ENCODE data around the gene ABCA9.

Gene ABCA9

DNA sequence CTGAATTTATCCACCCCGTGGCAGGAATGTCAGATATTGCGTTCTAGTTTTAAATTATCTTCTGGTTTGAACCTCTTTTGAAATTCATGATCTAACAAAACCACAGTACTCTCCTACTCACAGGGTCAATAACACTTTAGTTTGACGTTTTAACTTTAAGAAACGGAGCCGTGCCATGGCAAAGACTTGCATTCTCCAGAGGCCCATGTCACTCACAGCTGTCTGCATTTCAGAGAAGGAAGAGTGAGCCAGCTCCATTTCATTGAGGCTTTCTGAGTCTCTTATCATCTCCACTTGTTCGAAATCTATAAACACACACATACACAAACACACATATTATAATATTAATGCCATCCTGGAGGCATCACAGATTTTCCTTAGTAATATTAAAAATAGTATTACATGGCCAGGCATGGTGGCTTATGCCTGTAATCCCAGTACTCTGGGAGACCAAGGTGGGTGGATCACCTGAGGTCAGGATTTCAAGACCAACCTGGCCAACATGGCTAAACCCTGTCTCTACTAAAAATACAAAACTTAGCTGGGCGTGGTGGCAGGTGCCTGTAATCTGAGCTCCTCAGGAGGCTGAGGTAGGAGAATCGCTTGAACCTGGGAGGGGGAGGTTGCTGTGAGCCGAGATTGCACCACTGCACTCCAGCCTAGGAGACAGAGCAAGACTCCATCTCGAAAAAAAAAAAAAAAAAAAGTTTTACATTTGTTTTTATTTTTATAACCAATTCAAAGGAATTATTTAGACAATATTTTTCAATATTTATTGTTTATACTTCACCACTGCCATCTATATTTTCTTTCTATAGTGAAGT lies 45.4 kb upstream of the ABCA9 start (continued):
- TF ChIP-seq ZNF830 (tag by site-specific recombination; IDR thresholded peaks at IDR 0.05; ENCODE audit: low read depth) (no peak), ZNF292 (tag by site-specific recombination; IDR thresholded peaks at IDR 0.05; ENCODE audit: borderline replicate concordance, low read depth) (no peak), SP2 (tag by site-specific recombination; IDR thresholded peaks at IDR 0.05) (no peak), ZNF677 (tag by site-specific recombination; IDR thresholded peaks at IDR 0.05) (no peak), SALL2 (tag by site-specific recombination; IDR thresholded peaks at IDR 0.05; ENCODE audit: borderline replicate concordance) (no peak), MZF1 (tag by site-specific recombination; IDR thresholded peaks at IDR 0.05; ENCODE audit: borderline replicate concordance) (no peak)
- TF ChIP-seq, protein P1, sequence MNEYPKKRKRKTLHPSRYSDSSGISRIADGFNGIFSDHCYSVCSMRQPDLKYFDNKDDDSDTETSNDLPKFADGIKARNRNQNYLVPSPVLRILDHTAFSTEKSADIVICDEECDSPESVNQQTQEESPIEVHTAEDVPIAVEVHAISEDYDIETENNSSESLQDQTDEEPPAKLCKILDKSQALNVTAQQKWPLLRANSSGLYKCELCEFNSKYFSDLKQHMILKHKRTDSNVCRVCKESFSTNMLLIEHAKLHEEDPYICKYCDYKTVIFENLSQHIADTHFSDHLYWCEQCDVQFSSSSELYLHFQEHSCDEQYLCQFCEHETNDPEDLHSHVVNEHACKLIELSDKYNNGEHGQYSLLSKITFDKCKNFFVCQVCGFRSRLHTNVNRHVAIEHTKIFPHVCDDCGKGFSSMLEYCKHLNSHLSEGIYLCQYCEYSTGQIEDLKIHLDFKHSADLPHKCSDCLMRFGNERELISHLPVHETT (tag by site-specific recombination; IDR thresholded peaks at IDR 0.05): no peak

DNA sequence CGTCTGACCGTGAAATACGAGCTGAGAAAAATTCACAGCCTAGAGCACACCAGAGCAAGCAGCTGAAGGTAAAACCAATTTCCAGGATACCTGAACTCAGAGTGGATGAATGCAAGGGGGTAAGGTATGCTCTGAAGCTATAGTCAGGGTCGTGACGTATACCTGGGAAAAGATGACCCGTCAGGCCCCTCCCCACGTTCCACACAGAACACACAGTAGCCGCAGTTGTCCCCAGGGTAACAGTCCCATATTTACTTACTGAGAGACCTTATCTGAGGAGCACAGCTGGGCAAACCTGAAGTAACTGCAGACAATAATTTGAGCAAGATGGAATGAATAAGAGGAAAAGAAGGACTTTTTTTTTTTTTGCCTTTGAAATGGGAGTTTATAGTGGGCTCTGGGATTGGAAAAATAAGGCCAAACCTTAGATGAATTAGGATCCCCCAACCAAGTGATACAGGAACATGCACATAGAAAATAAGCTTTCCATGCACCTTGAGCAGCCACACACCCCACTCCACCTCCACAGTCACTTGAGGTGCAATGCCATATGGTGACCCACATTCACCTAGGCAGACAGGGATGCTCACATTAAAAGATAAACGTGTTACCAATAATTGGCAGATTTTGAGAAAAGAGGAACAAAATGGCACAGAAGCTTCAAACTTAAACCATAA lies 43.0 kb upstream of the ABCA9 start:
- CTCF ChIA-PET: interaction anchor here (0.7 kb wide), 1 partner anchor 91 kb away, joined by 4 read pairs; no protein-coding TSS in a partner anchor
- H3K4me1 ChIP-seq (ENCODE audit: control insufficient read depth, insufficient read depth, low read length): no peaks in the 10 kb centered on the region
- TF ChIP-seq ZBTB8A (tag by site-specific recombination; IDR thresholded peaks at IDR 0.05): no peak
- no peak for TF ChIP-seq ZBTB17 (tag by site-specific recombination; IDR thresholded peaks at IDR 0.05)
- no peak for TF ChIP-seq ZNF202 (tag by site-specific recombination; IDR thresholded peaks at IDR 0.05; ENCODE audit: borderline replicate concordance)
- TF ChIP-seq ZNF133 (tag by site-specific recombination; IDR thresholded peaks at IDR 0.05): no peak
- TF ChIP-seq ZNF366 (tag by site-specific recombination; conservative IDR thresholded peaks at IDR 0.05): no peak
- no peak for TF ChIP-seq SP7 (tag by site-specific recombination; IDR thresholded peaks at IDR 0.05)
- TF ChIP-seq ZNF600 (tag by site-specific recombination; IDR thresholded peaks at IDR 0.05): no peak
- no peak for TF ChIP-seq HOXD13 (CRISPR knock-in tag; IDR thresholded peaks at IDR 0.05; ENCODE audit: borderline replicate concordance)
- TF ChIP-seq ZNF658 (tag by site-specific recombination; IDR thresholded peaks at IDR 0.05): no peak
- TF ChIP-seq ZNF776 (tag by site-specific recombination; IDR thresholded peaks at IDR 0.05; ENCODE audit: borderline replicate concordance): no peak
- no peak for TF ChIP-seq EGR2 (tag by site-specific recombination; IDR thresholded peaks at IDR 0.05; ENCODE audit: low read depth)
- no peak for TF ChIP-seq ZNF112 (tag by site-specific recombination; IDR thresholded peaks at IDR 0.05)
- TF ChIP-seq, protein P2, sequence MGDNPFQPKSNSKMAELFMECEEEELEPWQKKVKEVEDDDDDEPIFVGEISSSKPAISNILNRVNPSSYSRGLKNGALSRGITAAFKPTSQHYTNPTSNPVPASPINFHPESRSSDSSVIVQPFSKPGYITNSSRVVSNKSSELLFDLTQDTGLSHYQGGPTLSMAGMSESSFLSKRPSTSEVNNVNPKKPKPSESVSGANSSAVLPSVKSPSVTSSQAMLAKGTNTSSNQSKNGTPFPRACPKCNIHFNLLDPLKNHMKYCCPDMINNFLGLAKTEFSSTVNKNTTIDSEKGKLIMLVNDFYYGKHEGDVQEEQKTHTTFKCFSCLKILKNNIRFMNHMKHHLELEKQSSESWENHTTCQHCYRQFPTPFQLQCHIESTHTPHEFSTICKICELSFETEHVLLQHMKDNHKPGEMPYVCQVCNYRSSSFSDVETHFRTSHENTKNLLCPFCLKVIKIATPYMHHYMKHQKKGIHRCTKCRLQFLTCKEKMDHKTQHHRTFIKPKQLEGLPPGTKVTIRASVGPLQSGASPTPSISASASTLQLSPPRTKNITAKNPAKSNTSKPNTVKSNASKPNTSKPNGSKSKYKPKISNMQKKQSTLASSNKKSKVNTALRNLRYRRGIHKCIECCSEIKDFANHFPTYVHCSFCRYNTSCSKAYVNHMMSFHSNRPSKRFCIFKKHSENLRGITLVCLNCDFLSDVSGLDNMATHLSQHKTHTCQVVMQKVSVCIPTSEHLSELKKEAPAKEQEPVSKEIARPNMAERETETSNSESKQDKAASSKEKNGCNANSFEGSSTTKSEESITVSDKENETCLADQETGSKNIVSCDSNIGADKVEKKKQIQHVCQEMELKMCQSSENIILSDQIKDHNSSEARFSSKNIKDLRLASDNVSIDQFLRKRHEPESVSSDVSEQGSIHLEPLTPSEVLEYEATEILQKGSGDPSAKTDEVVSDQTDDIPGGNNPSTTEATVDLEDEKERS (tag by site-specific recombination; IDR thresholded peaks at IDR 0.05): no peak
- TF ChIP-seq REST (tag by site-specific recombination; IDR thresholded peaks at IDR 0.05): no peak
- no peak for TF ChIP-seq ZNF138 (tag by site-specific recombination; IDR thresholded peaks at IDR 0.05; ENCODE audit: borderline replicate concordance)

More for the DNA sequence above, 43.0 kb upstream of the ABCA9 start:
- POLR2A ChIA-PET: no interaction called here
- H3K27ac ChIP-seq (ENCODE audit: extremely low read depth, low read depth, low read length): no peak overlapping the region
- H3K9me3 ChIP-seq (ENCODE audit: control insufficient read depth, insufficient read depth, low read depth, low read length): no peaks in the 10 kb centered on the region
- H3K36me3 ChIP-seq (ENCODE audit: control insufficient read depth in 2 of 2, insufficient read depth in 1 of 2, low read length in 2 of 2): no peaks in the 10 kb centered on the region
- no peak overlapping the region for H3K4me3 ChIP-seq (ENCODE audit: low read depth, low read length)
